ENCODE data around the gene LPAR5. TPM values are rescaled to one million over a fixed set of nuclear protein-coding genes. Genes with fewer than 3 reads are reported as not detected.

LPAR5 gene
- polyA plus RNA-seq (2012; ENCODE audit: insufficient read depth, insufficient read length, low read depth): 1.9 TPM

DNA sequence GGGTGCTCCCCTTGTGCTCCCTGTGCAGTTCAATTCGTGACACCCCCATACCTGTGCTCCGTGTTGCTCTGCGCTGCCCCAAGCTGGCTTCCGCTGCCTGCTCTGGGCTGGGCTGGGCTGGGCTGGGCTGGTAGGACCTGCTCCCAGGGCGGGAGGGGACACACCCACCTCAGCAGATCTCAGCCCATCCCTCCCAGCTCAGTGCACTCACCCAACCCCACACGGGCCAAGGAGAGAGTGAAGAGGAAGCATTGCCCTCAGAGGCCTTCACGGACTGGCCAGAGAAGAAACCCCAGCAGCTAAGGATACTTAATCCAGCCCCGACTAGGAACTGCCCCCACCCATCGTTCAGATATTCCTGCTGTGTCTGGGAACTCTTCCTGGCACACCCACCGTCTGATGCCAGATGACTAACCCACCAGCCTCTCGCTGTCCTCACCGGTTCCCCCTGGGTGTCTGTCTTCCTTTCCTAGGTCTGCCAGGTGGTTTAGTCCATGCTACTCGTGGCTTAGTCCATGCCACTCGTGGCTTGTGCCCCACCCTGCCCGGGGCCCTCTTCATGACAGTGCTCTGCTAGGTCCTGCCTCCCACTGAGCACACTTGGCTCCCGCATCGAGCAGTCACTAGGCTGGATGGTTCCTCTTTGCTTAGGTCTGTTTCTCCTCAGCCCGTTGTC, at the start of gene LPAR5:
Gene LPAR5, minus strand, starts transcription at position 104 of the 676 bp plus-strand sequence. CDS start 14,711 bp downstream, outside the sequence.
- no peak for DNase-seq
- Histone ChIP-seq H3K4me1 (peaks cover 23% of the 10 kb centered on the region), H3K9me3 (no peaks in the 10 kb centered on the region), H3K36me3 (no peaks in the 10 kb centered on the region), H3K27me3 (no peaks in the 10 kb centered on the region), H3K4me3 (ENCODE audit: low read depth, low read length) (no peak within 1 kb of the TSS)
- TF ChIP-seq, protein P1, sequence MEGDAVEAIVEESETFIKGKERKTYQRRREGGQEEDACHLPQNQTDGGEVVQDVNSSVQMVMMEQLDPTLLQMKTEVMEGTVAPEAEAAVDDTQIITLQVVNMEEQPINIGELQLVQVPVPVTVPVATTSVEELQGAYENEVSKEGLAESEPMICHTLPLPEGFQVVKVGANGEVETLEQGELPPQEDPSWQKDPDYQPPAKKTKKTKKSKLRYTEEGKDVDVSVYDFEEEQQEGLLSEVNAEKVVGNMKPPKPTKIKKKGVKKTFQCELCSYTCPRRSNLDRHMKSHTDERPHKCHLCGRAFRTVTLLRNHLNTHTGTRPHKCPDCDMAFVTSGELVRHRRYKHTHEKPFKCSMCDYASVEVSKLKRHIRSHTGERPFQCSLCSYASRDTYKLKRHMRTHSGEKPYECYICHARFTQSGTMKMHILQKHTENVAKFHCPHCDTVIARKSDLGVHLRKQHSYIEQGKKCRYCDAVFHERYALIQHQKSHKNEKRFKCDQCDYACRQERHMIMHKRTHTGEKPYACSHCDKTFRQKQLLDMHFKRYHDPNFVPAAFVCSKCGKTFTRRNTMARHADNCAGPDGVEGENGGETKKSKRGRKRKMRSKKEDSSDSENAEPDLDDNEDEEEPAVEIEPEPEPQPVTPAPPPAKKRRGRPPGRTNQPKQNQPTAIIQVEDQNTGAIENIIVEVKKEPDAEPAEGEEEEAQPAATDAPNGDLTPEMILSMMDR (IDR thresholded peaks at IDR 0.05; ENCODE audit: low read depth, low read length): no peak

DNA sequence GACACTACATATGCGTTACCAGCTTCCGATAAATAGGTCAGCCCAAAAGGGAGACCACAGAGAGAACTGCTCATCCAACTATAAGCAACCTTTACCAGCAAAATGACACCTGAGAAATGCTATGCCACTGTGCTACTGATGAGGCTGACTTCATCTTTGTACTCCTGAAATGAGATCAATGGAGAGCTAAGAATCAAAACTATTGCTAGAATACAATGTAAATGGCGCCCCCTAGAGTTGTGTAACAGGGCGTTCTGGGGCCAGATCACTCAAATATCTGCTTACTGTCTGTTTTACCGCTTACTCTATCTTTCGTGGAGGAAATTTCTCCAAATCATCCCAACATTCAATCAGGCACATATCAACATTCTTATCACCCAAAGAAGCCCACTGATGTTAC, 48.9 kb upstream of the LPAR5 start:
- Histone ChIP-seq H3K27me3 (no peaks in the 10 kb centered on the region), H3K4me1 (no peaks in the 10 kb centered on the region), H3K4me3 (ENCODE audit: low read depth, low read length) (no peak overlapping the region), H3K9me3 (no peaks in the 10 kb centered on the region), H3K36me3 (peaks cover 25% of the 10 kb centered on the region)
- TF ChIP-seq, protein P1 (IDR thresholded peaks at IDR 0.05; ENCODE audit: low read depth, low read length): peak; percentile 84
- peak; percentile 67 for DNase-seq

DNA sequence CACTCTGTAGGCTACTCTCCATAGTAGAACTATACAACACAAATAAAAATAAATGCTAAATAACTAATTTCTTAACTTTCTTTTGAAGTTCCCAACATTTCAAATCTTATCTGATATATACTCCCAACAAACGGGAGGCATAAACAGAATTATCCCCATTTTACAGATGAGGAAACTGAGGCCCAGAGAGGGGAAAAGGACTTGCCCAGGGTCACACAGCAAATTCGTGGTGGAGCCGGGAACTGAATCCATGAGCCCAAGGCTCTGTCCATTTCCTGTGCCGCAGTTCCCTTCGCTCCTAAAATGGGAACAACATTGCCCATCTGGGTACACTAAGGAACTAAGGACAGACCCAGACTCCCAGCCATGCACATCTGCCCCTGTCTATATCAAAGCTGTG, 41.2 kb upstream of the LPAR5 start:
- H3K36me3 ChIP-seq: peaks cover 80% of the 10 kb centered on the region
- no peaks in the 10 kb centered on the region for H3K27me3 ChIP-seq
- H3K4me3 ChIP-seq (ENCODE audit: low read depth, low read length): no peak overlapping the region
- H3K4me1 ChIP-seq: no peaks in the 10 kb centered on the region
- TF ChIP-seq, protein P1 (IDR thresholded peaks at IDR 0.05; ENCODE audit: low read depth, low read length): no peak
- no peak for DNase-seq
- H3K9me3 ChIP-seq: no peaks in the 10 kb centered on the region

DNA sequence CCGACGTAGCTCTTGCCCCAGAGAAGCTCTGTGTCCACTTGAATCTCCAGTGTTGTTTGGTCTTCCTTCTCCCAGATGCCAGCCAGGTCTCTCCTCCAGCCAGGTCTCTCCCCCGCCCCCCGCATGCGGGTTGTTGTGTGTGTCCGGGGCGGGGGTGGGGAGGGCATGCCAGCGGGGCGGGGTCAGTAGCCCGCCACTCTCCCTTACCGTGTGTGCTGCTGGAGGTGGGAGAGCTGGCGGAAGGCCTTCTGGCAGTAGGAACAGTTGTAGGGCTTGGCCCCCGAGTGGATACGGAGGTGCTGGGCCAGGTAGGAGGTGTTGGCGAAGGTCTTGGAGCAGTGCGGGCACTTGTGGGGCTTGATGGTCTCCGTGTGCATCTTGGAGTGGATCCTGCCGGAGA, 36.4 kb upstream of the LPAR5 start:
- TF ChIP-seq, protein P1 (IDR thresholded peaks at IDR 0.05; ENCODE audit: low read depth, low read length): no peak
- Histone ChIP-seq H3K4me1 (no peaks in the 10 kb centered on the region), H3K9me3 (no peaks in the 10 kb centered on the region), H3K36me3 (peaks cover 92% of the 10 kb centered on the region), H3K4me3 (ENCODE audit: low read depth, low read length) (no peak overlapping the region), H3K27me3 (no peaks in the 10 kb centered on the region)
- no peak for DNase-seq

DNA sequence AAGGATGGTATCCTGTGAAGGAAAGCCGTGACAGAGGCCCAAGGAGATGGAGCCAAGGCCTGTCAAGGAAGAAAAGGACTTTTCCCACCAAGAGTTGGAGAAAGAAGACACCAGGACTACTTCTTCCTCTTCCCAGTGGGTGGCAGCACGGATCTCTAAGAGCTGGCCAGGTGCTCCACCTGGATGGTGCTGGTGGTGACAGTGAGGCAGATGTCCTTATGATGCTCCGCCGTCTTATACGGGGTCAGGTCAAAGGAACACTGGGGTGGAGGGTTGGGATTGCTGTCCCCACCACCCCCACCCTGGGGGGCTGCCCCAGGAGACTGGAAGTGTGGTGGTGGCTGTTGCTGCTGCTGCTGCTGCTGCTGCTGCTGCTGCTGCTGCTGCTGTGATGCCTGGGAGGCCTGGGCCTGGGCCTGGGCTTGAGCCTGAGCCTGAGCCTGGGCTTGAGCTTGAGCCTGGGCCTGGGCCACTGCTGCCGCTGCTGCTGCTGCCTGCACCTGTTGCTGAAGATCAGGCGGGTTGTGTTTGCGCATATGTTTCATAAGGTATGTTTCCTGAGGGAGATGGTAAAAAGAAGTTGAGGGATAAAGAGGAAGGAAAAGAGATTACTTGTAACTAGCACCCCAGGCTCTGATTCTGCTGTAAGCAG, 31.9 kb upstream of the LPAR5 start:
- peaks cover 52% of the 10 kb centered on the region for H3K36me3 ChIP-seq
- H3K4me3 ChIP-seq (ENCODE audit: low read depth, low read length): no peak overlapping the region
- H3K4me1 ChIP-seq: no peaks in the 10 kb centered on the region
- H3K27me3 ChIP-seq: no peaks in the 10 kb centered on the region
- no peaks in the 10 kb centered on the region for H3K9me3 ChIP-seq
- no peak for DNase-seq
- TF ChIP-seq, protein P1 (IDR thresholded peaks at IDR 0.05; ENCODE audit: low read depth, low read length): peak; percentile 31

DNA sequence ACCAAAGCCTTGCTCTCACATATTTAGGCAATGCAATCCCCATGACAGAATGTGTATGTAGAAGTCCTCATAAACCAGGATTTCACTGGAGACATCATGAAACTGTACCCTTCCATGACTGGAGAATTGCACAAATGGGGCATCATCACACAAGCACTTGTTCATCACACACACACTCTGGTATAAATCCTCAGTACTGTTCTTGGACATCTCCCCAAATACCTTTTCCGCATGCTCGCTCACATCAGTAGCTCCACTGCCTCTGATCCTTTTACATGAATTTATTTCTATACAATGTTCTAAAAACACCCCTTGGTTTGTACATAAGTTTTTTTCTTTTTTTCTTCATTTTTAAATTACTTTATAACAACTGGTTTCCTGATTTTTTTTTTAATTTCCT, 30.5 kb upstream of the LPAR5 start:
- no peaks in the 10 kb centered on the region for H3K9me3 ChIP-seq
- H3K4me1 ChIP-seq: no peaks in the 10 kb centered on the region
- DNase-seq: no peak
- no peaks in the 10 kb centered on the region for H3K27me3 ChIP-seq
- TF ChIP-seq, protein P1 (IDR thresholded peaks at IDR 0.05; ENCODE audit: low read depth, low read length): no peak
- peaks cover 39% of the 10 kb centered on the region for H3K36me3 ChIP-seq
- no peak overlapping the region for H3K4me3 ChIP-seq (ENCODE audit: low read depth, low read length)
